SK-N-SH (cell line): ENCODE results near the gene CCNY. TPM values are rescaled to one million over a fixed set of nuclear protein-coding genes. Genes with fewer than 3 reads are reported as not detected.

Source experiments
- CTCF ChIA-PET: fragments of 300-600, 350-600 bp; formaldehyde crosslinking; extraction: SDS; loops from one replicate; lab custom pipeline; 2021; lab: Yijun Ruan, JAX
- POLR2A ChIA-PET: fragments of 350-600 bp; sonication (Branson Sonifier 250); formaldehyde crosslinking; extraction: SDS; loops from one replicate; lab custom pipeline; 2020; ENCODE audit warnings: antibody characterized with exemption, inconsistent platforms; lab: Yijun Ruan, JAX
- DNase-seq: peaks from one replicate; pipeline ENCODE4 v3.0.0; 2012
- H2AFZ ChIP-seq: fragments of 200-600 bp; sonication (generic); 2 replicates; pipeline ENCODE4 v1.8.1; 2016; ENCODE audit warnings: antibody characterized with exemption, mild to moderate bottlenecking, low read depth
- H3F3A ChIP-seq: fragments of 200-600 bp; sonication (generic); replicated peaks from 2 replicates; pipeline ENCODE3; 2016; ENCODE audit warnings: antibody characterized with exemption, mild to moderate bottlenecking; ENCODE audit not compliant: insufficient read depth
- H3K27ac ChIP-seq, 2 experiments: fragments of 200-500 bp in 1 of 2; fragments of 200-600 bp in 1 of 2; sonication (Bioruptor generic) in 1 of 2; sonication (generic), shearing (Covaris generic) in 1 of 2; 2 replicates each; pipeline versions ENCODE4 v1.5.1 to v1.6.1; 2014 to 2016; ENCODE audit warnings: low read depth in 2 of 2, inconsistent platforms in 1 of 2, low read length in 1 of 2, mild to moderate bottlenecking in 1 of 2, mixed read lengths in 1 of 2
- H3K27me3 ChIP-seq: fragments of 200-600 bp; sonication (generic), shearing (Covaris generic); 2 replicates; pipeline ENCODE4 v1.6.1; 2016; ENCODE audit warnings: mixed run types; ENCODE audit not compliant: insufficient read depth
- H3K36me3 ChIP-seq, 2 experiments: fragments of 200-500 bp in 1 of 2; fragments of 200-600 bp in 1 of 2; sonication (Bioruptor generic) in 1 of 2; sonication (generic) in 1 of 2; replicated peaks in 1 of 2; 2 replicates each; pipeline versions ENCODE3 to v1.5.1; 2014 to 2016; ENCODE audit warnings: low read length in 1 of 2, mild to moderate bottlenecking in 1 of 2; ENCODE audit not compliant: insufficient read depth in 2 of 2, control insufficient read depth in 1 of 2
- H3K4me1 ChIP-seq, 2 experiments: fragments of 200-500 bp in 1 of 2; fragments of 200-600 bp in 1 of 2; sonication (Bioruptor generic) in 1 of 2; sonication (generic), shearing (Covaris generic) in 1 of 2; 2 replicates each; pipeline versions ENCODE4 v1.5.1 to v1.6.1; 2014 to 2016; ENCODE audit warnings: low read depth in 1 of 2, low read length in 1 of 2, mixed run types in 1 of 2; ENCODE audit not compliant: insufficient read depth in 2 of 2, control insufficient read depth in 1 of 2
- H3K4me2 ChIP-seq: fragments of 200-600 bp; sonication (generic), shearing (Covaris generic); 2 replicates; pipeline ENCODE4 v1.6.1; 2017; ENCODE audit warnings: mixed run types
- H3K4me3 ChIP-seq, 2 experiments: fragments of 200-500 bp in 1 of 2; fragments of 200-600 bp in 1 of 2; sonication (Bioruptor generic) in 1 of 2; sonication (generic), shearing (Covaris generic) in 1 of 2; 2 replicates each; pipeline versions ENCODE4 v1.5.1 to v1.8.1; 2014 to 2016; ENCODE audit warnings: low read depth in 2 of 2, inconsistent platforms in 1 of 2, low read length in 1 of 2, mild to moderate bottlenecking in 1 of 2, mixed read lengths in 1 of 2, moderate library complexity in 1 of 2
- H3K79me2 ChIP-seq: fragments of 200-600 bp; sonication (generic); 2 replicates; pipeline ENCODE4 v1.8.1; 2017; ENCODE audit warnings: mild to moderate bottlenecking; ENCODE audit not compliant: insufficient read depth
- H3K9ac ChIP-seq: fragments of 200-600 bp; sonication (generic); 2 replicates; pipeline ENCODE4 v1.6.1; 2017; ENCODE audit warnings: mixed run types
- H3K9me2 ChIP-seq: fragments of 200-600 bp; sonication (generic); 2 replicates; pipeline ENCODE4 v1.6.1; 2017; ENCODE audit warnings: mixed run types
- H3K9me3 ChIP-seq: fragments of 200-600 bp; sonication (generic); 2 replicates; pipeline ENCODE4 v1.6.1; 2017; ENCODE audit warnings: mixed run types, mild to moderate bottlenecking, moderate library complexity
- H4K20me1 ChIP-seq: fragments of 200-600 bp; sonication (generic); 2 replicates; pipeline ENCODE4 v1.6.1; 2017; ENCODE audit warnings: mild to moderate bottlenecking, mixed run types; ENCODE audit not compliant: insufficient read depth
- CTCF ChIP-seq: fragments of 200-600 bp; sonication (generic); IDR thresholded peaks from 2 replicates; pipeline ENCODE4 v1.6.1; 2017; ENCODE audit warnings: antibody characterized with exemption, mild to moderate bottlenecking, moderate library complexity
- ELF1 ChIP-seq: IDR thresholded peaks from 2 replicates; pipeline ENCODE4 v1.4.0; 2012
- EP300 ChIP-seq, 2 experiments: IDR thresholded peaks; 2 replicates each; pipeline versions ENCODE4 v1.4.0 to v1.6.1; 2012; ENCODE audit warnings: borderline replicate concordance in 1 of 2, low read depth in 1 of 2, low read length in 1 of 2
- FOXM1 ChIP-seq: IDR thresholded peaks from 2 replicates; pipeline ENCODE4 v1.4.0; 2012; ENCODE audit warnings: low read depth, mild to moderate bottlenecking
- GATA2 ChIP-seq: sonication (generic); formaldehyde crosslinking; IDR thresholded peaks from 2 replicates; pipeline ENCODE4 v1.5.0; 2020; ENCODE audit warnings: mild to moderate bottlenecking, missing genetic modification reagents
- JUND ChIP-seq: IDR thresholded peaks from 2 replicates; pipeline ENCODE4 v1.4.0; 2012
- POLR2AphosphoS5 ChIP-seq: IDR thresholded peaks from 2 replicates; pipeline ENCODE4 v1.6.1; 2012; ENCODE audit warnings: low read depth, low read length
- RAD21 ChIP-seq: IDR thresholded peaks from 2 replicates; pipeline ENCODE4 v1.6.1; 2012; ENCODE audit warnings: mild to moderate bottlenecking, low read length
- RXRA ChIP-seq: IDR thresholded peaks from 2 replicates; pipeline ENCODE4 v1.4.0; 2012; ENCODE audit warnings: low read depth, mild to moderate bottlenecking, borderline replicate concordance
- SMC3 ChIP-seq: IDR thresholded peaks from 2 replicates; pipeline ENCODE4 v1.6.1; 2012; ENCODE audit warnings: low read depth, low read length, improper control_type of control experiment
- TAF1 ChIP-seq: IDR thresholded peaks from 2 replicates; pipeline ENCODE4 v1.6.1; 2012; ENCODE audit warnings: low read depth, mild to moderate bottlenecking, low read length, moderate library complexity, borderline replicate concordance
- TEAD4 ChIP-seq: IDR thresholded peaks from 2 replicates; pipeline ENCODE4 v1.4.0; 2012; ENCODE audit warnings: mild to moderate bottlenecking, borderline replicate concordance; ENCODE audit not compliant: insufficient read depth
- WGBS: methylation state at CpG from one replicate; pipeline ENCODE4 v1.1.6; 2017; ENCODE audit warnings: low lambda C conversion rate; 5-methylcytosine and 5-hydroxymethylcytosine counted together
- polyA plus RNA-seq, 3 experiments: library from polyadenylated mRNA; depleted of rRNA; stranded (reverse); fragments of >200 nt; gene quantifications; 2 replicates each; pipeline ENCODE4 v1.2.3, GENCODE V29; 2012
- TF ChIP-seq, protein P1 (sequence below): IDR thresholded peaks from 2 replicates; pipeline ENCODE4 v1.6.1; 2012; ENCODE audit warnings: mild to moderate bottlenecking, low read depth, low read length, moderate library complexity

Gene CCNY
- polyA plus RNA-seq, 1 of the 3 experiments (the other 2 are of a cell fraction) = 29.4 TPM

GRCh38 chr10:35520996-35521395, 184.7 kb downstream of the CCNY start:
- Histone ChIP-seq H4K20me1 (0 out of 2 replicates have a peak, but pooled peaks cover 6% of the 10 kb centered on the region), H3K79me2 (peaks cover 21% of the 10 kb centered on the region; the same call in 1 of the 2 replicates), H3F3A (no peaks in the 10 kb centered on the region), H3K36me3 (peaks cover 0 to 2% of the 10 kb centered on the region in 2 experiments), H3K9ac (no peak overlapping the region), H3K9me2 (no peaks in the 10 kb centered on the region), H3K9me3 (no peaks in the 10 kb centered on the region), H3K4me2 (no peak overlapping the region), H3K27ac (no peak overlapping the region), H3K27me3 (no peaks in the 10 kb centered on the region), H3K4me3 (no peak overlapping the region), H2AFZ (no peak overlapping the region)
- WGBS = 95% methylated on average over 3 of the region's 3 CpGs
- CTCF ChIA-PET = interaction anchor here (0.7 to 1.6 kb wide), 3 partner anchors 11 to 27 kb away, joined by 4 to 6 read pairs (median 5); no protein-coding TSS in a partner anchor
- DNase-seq = no peak
- no peak for TF ChIP-seq CTCF
- TF ChIP-seq, all 33 proteins: peak for 0
- H3K4me1 ChIP-seq = peaks cover 0 to 7% of the 10 kb centered on the region in 2 experiments; a peak in 2 of 4 replicates
- POLR2A ChIA-PET = no interaction called here

- H2AFZ ChIP-seq = no peak overlapping the region
- TF ChIP-seq GATA2 (no peak), TAF1 (no peak), JUND (no peak), RXRA (no peak), TEAD4 (no peak), ELF1 (no peak), POLR2AphosphoS5 (no peak), FOXM1 (no peak), RAD21 (no peak), SMC3 (no peak), EP300 (IDR thresholded peaks at IDR 0.05; ENCODE audit: borderline replicate concordance in 1 of 2, low read depth in 1 of 2, low read length in 1 of 2) (no peak)
- TF ChIP-seq, protein P1, sequence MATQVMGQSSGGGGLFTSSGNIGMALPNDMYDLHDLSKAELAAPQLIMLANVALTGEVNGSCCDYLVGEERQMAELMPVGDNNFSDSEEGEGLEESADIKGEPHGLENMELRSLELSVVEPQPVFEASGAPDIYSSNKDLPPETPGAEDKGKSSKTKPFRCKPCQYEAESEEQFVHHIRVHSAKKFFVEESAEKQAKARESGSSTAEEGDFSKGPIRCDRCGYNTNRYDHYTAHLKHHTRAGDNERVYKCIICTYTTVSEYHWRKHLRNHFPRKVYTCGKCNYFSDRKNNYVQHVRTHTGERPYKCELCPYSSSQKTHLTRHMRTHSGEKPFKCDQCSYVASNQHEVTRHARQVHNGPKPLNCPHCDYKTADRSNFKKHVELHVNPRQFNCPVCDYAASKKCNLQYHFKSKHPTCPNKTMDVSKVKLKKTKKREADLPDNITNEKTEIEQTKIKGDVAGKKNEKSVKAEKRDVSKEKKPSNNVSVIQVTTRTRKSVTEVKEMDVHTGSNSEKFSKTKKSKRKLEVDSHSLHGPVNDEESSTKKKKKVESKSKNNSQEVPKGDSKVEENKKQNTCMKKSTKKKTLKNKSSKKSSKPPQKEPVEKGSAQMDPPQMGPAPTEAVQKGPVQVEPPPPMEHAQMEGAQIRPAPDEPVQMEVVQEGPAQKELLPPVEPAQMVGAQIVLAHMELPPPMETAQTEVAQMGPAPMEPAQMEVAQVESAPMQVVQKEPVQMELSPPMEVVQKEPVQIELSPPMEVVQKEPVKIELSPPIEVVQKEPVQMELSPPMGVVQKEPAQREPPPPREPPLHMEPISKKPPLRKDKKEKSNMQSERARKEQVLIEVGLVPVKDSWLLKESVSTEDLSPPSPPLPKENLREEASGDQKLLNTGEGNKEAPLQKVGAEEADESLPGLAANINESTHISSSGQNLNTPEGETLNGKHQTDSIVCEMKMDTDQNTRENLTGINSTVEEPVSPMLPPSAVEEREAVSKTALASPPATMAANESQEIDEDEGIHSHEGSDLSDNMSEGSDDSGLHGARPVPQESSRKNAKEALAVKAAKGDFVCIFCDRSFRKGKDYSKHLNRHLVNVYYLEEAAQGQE = no peak
- ChIA-PET CTCF (interaction anchor here (1.4 to 1.5 kb wide), 2 partner anchors 9 to 39 kb away, joined by 4 to 6 read pairs; no protein-coding TSS in a partner anchor), POLR2A (no interaction called here)
- H3K27me3 ChIP-seq = no peaks in the 10 kb centered on the region
- 93% methylated on average over 3 of the region's 3 CpGs for WGBS
- no peak overlapping the region for H3K9ac ChIP-seq
- H3K36me3 ChIP-seq = peaks cover 0 to 8% of the 10 kb centered on the region in 2 experiments
- H3K4me2 ChIP-seq = no peak overlapping the region
- no peaks in the 10 kb centered on the region for H3F3A ChIP-seq
- no peaks in the 10 kb centered on the region; a peak in 1 of 4 replicates for H3K4me1 ChIP-seq
- H3K9me3 ChIP-seq = no peaks in the 10 kb centered on the region
- H3K27ac ChIP-seq = no peak overlapping the region
- H3K79me2 ChIP-seq = 0 out of 2 replicates have a peak, but pooled peaks cover 16% of the 10 kb centered on the region
- no peak for DNase-seq
- 0 out of 2 replicates have a peak, but pooled peaks cover 6% of the 10 kb centered on the region for H4K20me1 ChIP-seq
- no peaks in the 10 kb centered on the region for H3K9me2 ChIP-seq
- H3K4me3 ChIP-seq = no peak overlapping the region
Measured at GRCh38 chr10:35523670-35524225, 187.4 kb downstream of the CCNY start.
